HL-60 (cell line): ENCODE results near the gene KATNAL1.

Experiments
- DNase-seq, 2 experiments: peaks; one replicate each; pipeline ENCODE4 v3.0.0-alpha.2; 2010 to 2020; ENCODE audit warnings: low read depth in 1 of 2, low spot score in 1 of 2
- H3K27ac ChIP-seq: fragments of 250-450 bp; sonication (Bioruptor Pico); replicated peaks from 2 replicates; pipeline ENCODE4 v1.5.1; 2020; ENCODE audit warnings: mild to moderate bottlenecking, moderate library complexity
- H3K27me3 ChIP-seq: fragments of 250-450 bp; sonication (Bioruptor Pico); 2 replicates; pipeline ENCODE4 v1.5.1; 2021; ENCODE audit warnings: mild to moderate bottlenecking, moderate library complexity; ENCODE audit not compliant: insufficient read depth, poor library complexity, severe bottlenecking
- H3K4me3 ChIP-seq: replicated peaks from 2 replicates; pipeline ENCODE4 v1.5.1; 2011; ENCODE audit warnings: mild to moderate bottlenecking, control low read depth, low read length; ENCODE audit not compliant: insufficient read depth
- CTCF ChIP-seq: IDR thresholded peaks from one replicate; pipeline ENCODE4 v1.5.1; 2011; ENCODE audit warnings: low read length, control low read depth, inconsistent platforms; ENCODE audit not compliant: insufficient read depth
- GABPA ChIP-seq: IDR thresholded peaks from 2 replicates; pipeline ENCODE4 v1.6.1; 2012; ENCODE audit warnings: low read depth
- POLR2AphosphoS5 ChIP-seq: IDR thresholded peaks from 2 replicates; pipeline ENCODE4 v1.6.1; 2012; ENCODE audit warnings: low read depth
- REST ChIP-seq: IDR thresholded peaks from 2 replicates; pipeline ENCODE4 v1.6.1; 2012; ENCODE audit warnings: low read depth; ENCODE audit not compliant: insufficient replicate concordance
- SPI1 ChIP-seq: IDR thresholded peaks from 2 replicates; pipeline ENCODE4 v1.6.1; 2012; ENCODE audit warnings: low read depth, mild to moderate bottlenecking, borderline replicate concordance
- long read RNA-seq: library from polyadenylated mRNA; unstranded; transcript quantifications from one replicate; pipeline ENCODE4 v2.0.0, GENCODE V29; 2020

The KATNAL1 gene
- long read RNA-seq, full-length matches to known transcripts: 9 of 38 reads
- long read RNA-seq, partial matches to known transcripts: 7 of 38 reads
- long read RNA-seq, other reads (novel, unspliced or antisense): 22 of 38 reads

- peak within 1 kb of the TSS; percentile 86 for H3K27ac ChIP-seq
- TF ChIP-seq POLR2AphosphoS5: peak; percentile 32; the same call in 1 of the 2 replicates
- no peak for TF ChIP-seq CTCF
- no peak for TF ChIP-seq GABPA
- no peak for TF ChIP-seq REST
- TF ChIP-seq SPI1: no peak
- DNase-seq: peak; percentile 52 to 78
- no peaks in the 10 kb centered on the region for H3K27me3 ChIP-seq
- peak within 1 kb of the TSS; percentile 88 for H3K4me3 ChIP-seq
These were observed at the start of gene KATNAL1 for GRCh38 chr13:30307194-30307970. TSS of gene KATNAL1 (minus strand) at chr13:30307551. CDS start at chr13:30283777, 23,774 bp downstream.

- no peak for TF ChIP-seq GABPA
- no peak for TF ChIP-seq POLR2AphosphoS5
- no peak for TF ChIP-seq CTCF
- no peak for TF ChIP-seq REST
- TF ChIP-seq SPI1: no peak
- no peak overlapping the region for H3K4me3 ChIP-seq
- no peaks in the 10 kb centered on the region for H3K27me3 ChIP-seq
- DNase-seq: no peak
- H3K27ac ChIP-seq: no peak overlapping the region
These were observed 48.5 kb upstream of the KATNAL1 start for GRCh38 chr13:30355839-30356238.

GRCh38 chr13:30355384-30355699, 48.0 kb upstream of the KATNAL1 start:
- Histone ChIP-seq H3K27me3 (no peaks in the 10 kb centered on the region), H3K27ac (no peak overlapping the region), H3K4me3 (no peak overlapping the region)
- DNase-seq: no peak
- TF ChIP-seq GABPA (no peak), REST (no peak), SPI1 (no peak), CTCF (no peak), POLR2AphosphoS5 (no peak)
